OCI-LY3 (cell line): ENCODE results near the gene CAPN7.

Source experiments
- EZH2phosphoT487 ChIP-seq: fragments of 200-600 bp; shearing (Covaris generic); IDR thresholded peaks from 2 replicates; pipeline ENCODE4 v1.6.1; 2018; ENCODE audit warnings: antibody characterized with exemption, mixed run types, low read depth
- TF ChIP-seq, protein P1 (sequence below): fragments of 200-600, 300-600 bp; sonication (generic); IDR thresholded peaks from 2 replicates; pipeline ENCODE4 v1.5.1; 2014; ENCODE audit warnings: antibody characterized with exemption, low read length, low read depth

- TF ChIP-seq, protein P1, sequence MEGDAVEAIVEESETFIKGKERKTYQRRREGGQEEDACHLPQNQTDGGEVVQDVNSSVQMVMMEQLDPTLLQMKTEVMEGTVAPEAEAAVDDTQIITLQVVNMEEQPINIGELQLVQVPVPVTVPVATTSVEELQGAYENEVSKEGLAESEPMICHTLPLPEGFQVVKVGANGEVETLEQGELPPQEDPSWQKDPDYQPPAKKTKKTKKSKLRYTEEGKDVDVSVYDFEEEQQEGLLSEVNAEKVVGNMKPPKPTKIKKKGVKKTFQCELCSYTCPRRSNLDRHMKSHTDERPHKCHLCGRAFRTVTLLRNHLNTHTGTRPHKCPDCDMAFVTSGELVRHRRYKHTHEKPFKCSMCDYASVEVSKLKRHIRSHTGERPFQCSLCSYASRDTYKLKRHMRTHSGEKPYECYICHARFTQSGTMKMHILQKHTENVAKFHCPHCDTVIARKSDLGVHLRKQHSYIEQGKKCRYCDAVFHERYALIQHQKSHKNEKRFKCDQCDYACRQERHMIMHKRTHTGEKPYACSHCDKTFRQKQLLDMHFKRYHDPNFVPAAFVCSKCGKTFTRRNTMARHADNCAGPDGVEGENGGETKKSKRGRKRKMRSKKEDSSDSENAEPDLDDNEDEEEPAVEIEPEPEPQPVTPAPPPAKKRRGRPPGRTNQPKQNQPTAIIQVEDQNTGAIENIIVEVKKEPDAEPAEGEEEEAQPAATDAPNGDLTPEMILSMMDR: no peak
- TF ChIP-seq EZH2phosphoT487: no peak
Measured at GRCh38 chr3:15207836-15208504, 1.9 kb downstream of the CAPN7 start.
